SK-N-SH (cell line): ENCODE measurements around the gene TMPRSS9. TPM values are rescaled to one million over a fixed set of nuclear protein-coding genes. Genes with fewer than 3 reads are reported as not detected.
A peak's percentile ranks its signal among the peaks of the same experiment; 100 is the strongest.

Experiments
- CTCF ChIA-PET: fragments of 300-600, 350-600 bp; formaldehyde crosslinking; extraction: SDS; loops from one replicate; lab custom pipeline; 2021; lab: Yijun Ruan, JAX
- POLR2A ChIA-PET: fragments of 350-600 bp; sonication (Branson Sonifier 250); formaldehyde crosslinking; extraction: SDS; loops from one replicate; lab custom pipeline; 2020; ENCODE audit warnings: antibody characterized with exemption, inconsistent platforms; lab: Yijun Ruan, JAX
- DNase-seq: peaks from one replicate; pipeline ENCODE4 v3.0.0; 2012
- H2AFZ ChIP-seq: fragments of 200-600 bp; sonication (generic); 2 replicates; pipeline ENCODE4 v1.8.1; 2016; ENCODE audit warnings: antibody characterized with exemption, mild to moderate bottlenecking, low read depth
- H3F3A ChIP-seq: fragments of 200-600 bp; sonication (generic); replicated peaks from 2 replicates; pipeline ENCODE3; 2016; ENCODE audit warnings: antibody characterized with exemption, mild to moderate bottlenecking; ENCODE audit not compliant: insufficient read depth
- H3K27ac ChIP-seq, 2 experiments: fragments of 200-500 bp in 1 of 2; fragments of 200-600 bp in 1 of 2; sonication (Bioruptor generic) in 1 of 2; sonication (generic), shearing (Covaris generic) in 1 of 2; 2 replicates each; pipeline versions ENCODE4 v1.5.1 to v1.6.1; 2014 to 2016; ENCODE audit warnings: low read depth in 2 of 2, inconsistent platforms in 1 of 2, low read length in 1 of 2, mild to moderate bottlenecking in 1 of 2, mixed read lengths in 1 of 2
- H3K27me3 ChIP-seq: fragments of 200-600 bp; sonication (generic), shearing (Covaris generic); 2 replicates; pipeline ENCODE4 v1.6.1; 2016; ENCODE audit warnings: mixed run types; ENCODE audit not compliant: insufficient read depth
- H3K36me3 ChIP-seq, 2 experiments: fragments of 200-500 bp in 1 of 2; fragments of 200-600 bp in 1 of 2; sonication (Bioruptor generic) in 1 of 2; sonication (generic) in 1 of 2; replicated peaks in 1 of 2; 2 replicates each; pipeline versions ENCODE3 to v1.5.1; 2014 to 2016; ENCODE audit warnings: low read length in 1 of 2, mild to moderate bottlenecking in 1 of 2; ENCODE audit not compliant: insufficient read depth in 2 of 2, control insufficient read depth in 1 of 2
- H3K4me1 ChIP-seq, 2 experiments: fragments of 200-500 bp in 1 of 2; fragments of 200-600 bp in 1 of 2; sonication (Bioruptor generic) in 1 of 2; sonication (generic), shearing (Covaris generic) in 1 of 2; 2 replicates each; pipeline versions ENCODE4 v1.5.1 to v1.6.1; 2014 to 2016; ENCODE audit warnings: low read depth in 1 of 2, low read length in 1 of 2, mixed run types in 1 of 2; ENCODE audit not compliant: insufficient read depth in 2 of 2, control insufficient read depth in 1 of 2
- H3K4me2 ChIP-seq: fragments of 200-600 bp; sonication (generic), shearing (Covaris generic); 2 replicates; pipeline ENCODE4 v1.6.1; 2017; ENCODE audit warnings: mixed run types
- H3K4me3 ChIP-seq, 2 experiments: fragments of 200-500 bp in 1 of 2; fragments of 200-600 bp in 1 of 2; sonication (Bioruptor generic) in 1 of 2; sonication (generic), shearing (Covaris generic) in 1 of 2; 2 replicates each; pipeline versions ENCODE4 v1.5.1 to v1.8.1; 2014 to 2016; ENCODE audit warnings: low read depth in 2 of 2, inconsistent platforms in 1 of 2, low read length in 1 of 2, mild to moderate bottlenecking in 1 of 2, mixed read lengths in 1 of 2, moderate library complexity in 1 of 2
- H3K79me2 ChIP-seq: fragments of 200-600 bp; sonication (generic); 2 replicates; pipeline ENCODE4 v1.8.1; 2017; ENCODE audit warnings: mild to moderate bottlenecking; ENCODE audit not compliant: insufficient read depth
- H3K9ac ChIP-seq: fragments of 200-600 bp; sonication (generic); 2 replicates; pipeline ENCODE4 v1.6.1; 2017; ENCODE audit warnings: mixed run types
- H3K9me2 ChIP-seq: fragments of 200-600 bp; sonication (generic); 2 replicates; pipeline ENCODE4 v1.6.1; 2017; ENCODE audit warnings: mixed run types
- H3K9me3 ChIP-seq: fragments of 200-600 bp; sonication (generic); 2 replicates; pipeline ENCODE4 v1.6.1; 2017; ENCODE audit warnings: mixed run types, mild to moderate bottlenecking, moderate library complexity
- H4K20me1 ChIP-seq: fragments of 200-600 bp; sonication (generic); 2 replicates; pipeline ENCODE4 v1.6.1; 2017; ENCODE audit warnings: mild to moderate bottlenecking, mixed run types; ENCODE audit not compliant: insufficient read depth
- REST ChIP-seq: IDR thresholded peaks from 2 replicates; pipeline ENCODE4 v1.6.1; 2012; ENCODE audit warnings: mild to moderate bottlenecking, low read depth, low read length, moderate library complexity
- RXRA ChIP-seq: IDR thresholded peaks from 2 replicates; pipeline ENCODE4 v1.4.0; 2012; ENCODE audit warnings: low read depth, mild to moderate bottlenecking, borderline replicate concordance
- WGBS: methylation state at CpG from one replicate; pipeline ENCODE4 v1.1.6; 2017; ENCODE audit warnings: low lambda C conversion rate; 5-methylcytosine and 5-hydroxymethylcytosine counted together
- polyA plus RNA-seq, 3 experiments: library from polyadenylated mRNA; depleted of rRNA; stranded (reverse); fragments of >200 nt; gene quantifications; 2 replicates each; pipeline ENCODE4 v1.2.3, GENCODE V29; 2012

The TMPRSS9 gene
- polyA plus RNA-seq, 1 of the 3 experiments (the other 2 are of a cell fraction) = not detected

- Histone ChIP-seq H3K9me3 (no peaks in the 10 kb centered on the region), H3K79me2 (peaks cover 39% of the 10 kb centered on the region), H3K4me1 (peaks cover 17 to 25% of the 10 kb centered on the region in 2 experiments; a peak in 2 of 4 replicates), H3K9me2 (no peaks in the 10 kb centered on the region), H3K27me3 (no peaks in the 10 kb centered on the region), H2AFZ (no peak overlapping the region), H3F3A (peaks cover 12% of the 10 kb centered on the region), H3K9ac (no peak overlapping the region), H3K36me3 (peaks cover 4 to 14% of the 10 kb centered on the region in 2 experiments), H3K4me2 (no peak overlapping the region), H3K27ac (no peak overlapping the region), H4K20me1 (peaks cover 22% of the 10 kb centered on the region), H3K4me3 (no peak overlapping the region)
- ChIA-PET POLR2A (no interaction called here), CTCF (interaction anchor here (0.9 kb wide), 1 partner anchor 20 kb away, joined by 3 read pairs; no protein-coding TSS in a partner anchor)
- 98% methylated on average over 31 of the region's 46 CpGs for WGBS
- no peak for DNase-seq
- no peak for TF ChIP-seq REST
Observed at GRCh38 chr19:2423915-2424685, 64.0 kb downstream of the TMPRSS9 start.

DNA sequence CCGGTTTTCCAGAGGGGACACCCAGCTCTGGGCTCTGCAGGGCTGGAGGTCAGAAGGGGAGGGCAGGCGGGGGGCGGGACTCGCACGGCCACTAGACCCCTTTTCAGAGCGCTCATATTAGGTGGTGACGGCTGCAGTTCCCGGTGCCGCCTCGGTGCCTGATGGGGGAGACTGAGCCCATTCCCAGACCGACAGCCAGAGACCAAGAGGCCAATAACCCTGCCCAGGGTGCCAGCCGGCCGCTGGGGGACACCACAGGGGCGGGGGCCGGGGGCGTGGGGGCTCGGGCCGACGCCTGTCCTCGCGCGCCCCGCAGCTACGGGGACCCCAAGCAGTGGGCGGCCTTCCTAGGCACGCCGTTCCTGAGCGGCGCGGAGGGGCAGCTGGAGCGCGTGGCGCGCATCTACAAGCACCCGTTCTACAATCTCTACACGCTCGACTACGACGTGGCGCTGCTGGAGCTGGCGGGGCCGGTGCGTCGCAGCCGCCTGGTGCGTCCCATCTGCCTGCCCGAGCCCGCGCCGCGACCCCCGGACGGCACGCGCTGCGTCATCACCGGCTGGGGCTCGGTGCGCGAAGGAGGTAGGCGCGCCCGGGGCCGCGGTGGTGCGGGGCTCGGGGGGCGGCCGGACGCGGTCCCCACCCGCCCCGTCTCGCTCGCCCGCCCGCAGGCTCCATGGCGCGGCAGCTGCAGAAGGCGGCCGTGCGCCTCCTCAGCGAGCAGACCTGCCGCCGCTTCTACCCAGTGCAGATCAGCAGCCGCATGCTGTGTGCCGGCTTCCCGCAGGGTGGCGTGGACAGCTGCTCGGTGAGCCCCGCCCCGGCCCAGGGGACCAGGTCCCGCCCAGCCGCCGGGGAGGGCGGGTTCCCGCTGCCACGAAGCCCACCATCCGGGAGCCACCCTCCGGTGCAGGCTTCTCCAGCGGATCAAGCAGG lies 64.9 kb downstream of the TMPRSS9 start:
- peaks cover 17 to 25% of the 10 kb centered on the region in 2 experiments; a peak in 2 of 4 replicates for H3K4me1 ChIP-seq
- H3F3A ChIP-seq = peaks cover 12% of the 10 kb centered on the region
- WGBS = 93% methylated on average over 54 of the region's 101 CpGs
- no peaks in the 10 kb centered on the region for H3K9me2 ChIP-seq
- no peak overlapping the region for H3K9ac ChIP-seq
- no peak overlapping the region for H3K27ac ChIP-seq
- no peak for TF ChIP-seq RXRA
- CTCF ChIA-PET = interaction anchor here (0.9 to 1.4 kb wide), 2 partner anchors 21 to 189 kb away, joined by 3 to 4 read pairs; no protein-coding TSS in a partner anchor
- H2AFZ ChIP-seq = no peak overlapping the region
- POLR2A ChIA-PET = no interaction called here
- H3K27me3 ChIP-seq = no peaks in the 10 kb centered on the region
- peaks cover 22% of the 10 kb centered on the region for H4K20me1 ChIP-seq
- H3K79me2 ChIP-seq = peaks cover 39% of the 10 kb centered on the region
- peaks cover 4 to 18% of the 10 kb centered on the region in 2 experiments for H3K36me3 ChIP-seq
- H3K4me2 ChIP-seq = peak overlapping the region; percentile 100
- H3K4me3 ChIP-seq = peak overlapping the region in 1 of 2 experiments; percentile 97; a peak in 1 of 4 replicates
- no peaks in the 10 kb centered on the region for H3K9me3 ChIP-seq
- peak; percentile 80 for DNase-seq
